ENCODE measurements around the gene TENM4. TPM values are rescaled to one million over a fixed set of nuclear protein-coding genes. Genes with fewer than 3 reads are reported as not detected.
A peak's percentile ranks its signal among the peaks of the same experiment; 100 is the strongest.

TENM4 gene
- total RNA-seq, 1 experiment from 2014 or later: 22.6 TPM

DNA sequence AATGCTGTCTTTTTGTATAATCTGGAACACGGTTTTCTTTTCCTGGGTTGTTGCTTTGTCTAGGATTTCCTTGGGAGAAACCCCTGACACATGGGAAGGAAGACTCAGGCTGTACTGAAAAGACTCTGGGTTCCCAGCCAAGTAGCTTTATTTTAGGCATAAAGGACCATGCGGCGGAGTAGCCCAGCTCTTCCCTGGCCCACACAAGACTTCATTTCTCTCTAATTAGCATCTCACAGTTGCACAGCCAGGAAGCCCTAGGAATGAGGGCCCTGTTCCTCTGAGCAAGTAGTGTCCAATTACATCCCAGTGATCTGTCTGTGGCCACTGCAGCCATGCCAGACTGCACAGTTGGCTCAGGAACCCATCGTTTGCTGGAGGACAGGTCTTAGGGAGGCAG, 319.5 kb downstream of the TENM4 start:
- DNase-seq (ENCODE audit: low read depth): peak; percentile 28

- no peak for DNase-seq (ENCODE audit: low read depth)
Observed at GRCh38 chr11:79119491-79120284, 321.1 kb downstream of the TENM4 start.

GRCh38 chr11:79117488-79117887, 323.3 kb downstream of the TENM4 start:
- DNase-seq (ENCODE audit: low read depth): no peak

GRCh38 chr11:79116600-79116999, 324.2 kb downstream of the TENM4 start:
- peak; percentile 94 for DNase-seq (ENCODE audit: low read depth)

DNA sequence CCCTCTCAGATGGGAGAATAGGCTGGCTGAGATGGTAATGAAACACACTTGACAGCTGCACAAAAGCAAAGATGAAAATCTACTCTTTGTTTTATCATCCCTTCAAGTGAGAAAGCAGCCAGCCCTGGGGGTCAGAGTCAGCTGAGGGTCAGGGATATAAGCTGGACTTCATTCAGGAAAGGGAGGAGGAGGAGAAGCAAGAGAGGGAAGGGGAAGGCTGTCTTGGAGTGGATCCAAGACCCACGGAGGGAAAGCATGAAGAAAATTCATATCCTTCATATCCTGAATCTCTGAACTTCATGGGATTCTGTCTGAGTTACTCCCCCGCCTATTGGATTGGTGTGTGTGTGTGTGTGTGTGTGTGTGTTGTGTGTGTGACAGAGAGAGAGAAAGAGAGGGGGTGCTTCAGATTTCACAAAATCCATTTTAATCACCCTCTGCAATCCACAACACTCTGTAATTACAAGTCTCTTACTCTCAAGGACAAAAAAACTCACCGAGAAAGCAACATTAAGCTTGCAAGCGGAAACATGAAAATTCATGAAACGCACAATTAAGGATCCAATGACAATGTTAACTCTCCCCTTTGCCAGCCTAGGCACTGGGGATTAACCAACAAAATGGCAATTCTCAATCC, 327.7 kb downstream of the TENM4 start:
- peak; percentile 17 for DNase-seq (ENCODE audit: low read depth)

- no peak for DNase-seq (ENCODE audit: low read depth)
Observed at GRCh38 chr11:79110796-79111195, 330.0 kb downstream of the TENM4 start.

GRCh38 chr11:79110321-79110720, 330.5 kb downstream of the TENM4 start:
- no peak for DNase-seq (ENCODE audit: low read depth)

GRCh38 chr11:79108851-79109250, 332.0 kb downstream of the TENM4 start:
- no peak for DNase-seq (ENCODE audit: low read depth)

DNA sequence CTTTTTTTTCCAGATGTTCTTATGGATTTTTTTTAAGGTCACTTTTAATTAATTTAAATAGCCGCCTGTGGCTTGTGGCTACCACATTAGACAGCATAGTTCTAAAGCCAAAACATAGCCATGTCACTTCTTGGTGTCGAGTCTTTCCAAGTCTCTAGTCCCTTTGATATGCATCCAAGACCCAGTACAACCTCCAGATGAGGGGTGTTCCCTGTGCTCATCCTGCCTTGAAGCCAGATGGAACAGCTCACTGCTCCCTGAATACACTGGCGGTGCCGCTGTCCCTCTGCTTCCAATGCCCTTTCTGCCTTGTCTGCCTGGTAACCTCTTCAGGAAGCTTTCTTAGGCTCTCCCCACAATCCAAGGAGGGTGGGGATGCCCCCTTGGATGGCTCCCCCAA, 338.0 kb downstream of the TENM4 start:
- DNase-seq (ENCODE audit: low read depth): no peak

GRCh38 chr11:79101656-79102055, 339.2 kb downstream of the TENM4 start:
- DNase-seq (ENCODE audit: low read depth): no peak

GRCh38 chr11:79100093-79100910, 340.5 kb downstream of the TENM4 start:
- DNase-seq (ENCODE audit: low read depth): peak; percentile 41

DNA sequence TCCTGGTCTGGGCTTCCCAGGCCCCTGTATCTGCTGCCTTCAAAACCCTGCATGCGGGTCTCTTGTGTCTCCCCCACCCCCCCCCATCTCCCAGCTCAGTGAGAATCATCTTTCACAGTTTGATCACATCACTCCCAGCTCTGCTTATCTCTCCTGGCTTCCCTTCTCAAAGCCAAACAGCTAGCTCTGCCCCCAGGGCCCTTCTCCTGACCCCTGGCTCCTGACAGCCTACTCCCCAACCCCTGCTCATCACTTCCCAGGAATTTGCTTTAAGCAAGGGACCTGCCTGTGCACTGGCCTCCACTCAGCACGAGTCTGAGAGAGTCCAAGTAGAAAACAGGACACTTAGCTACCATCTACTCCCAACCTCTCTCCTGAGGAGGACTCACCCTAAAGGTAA, 342.7 kb downstream of the TENM4 start:
- DNase-seq (ENCODE audit: low read depth): no peak

GRCh38 chr11:79097246-79097875, 343.5 kb downstream of the TENM4 start:
- no peak for DNase-seq (ENCODE audit: low read depth)

DNA sequence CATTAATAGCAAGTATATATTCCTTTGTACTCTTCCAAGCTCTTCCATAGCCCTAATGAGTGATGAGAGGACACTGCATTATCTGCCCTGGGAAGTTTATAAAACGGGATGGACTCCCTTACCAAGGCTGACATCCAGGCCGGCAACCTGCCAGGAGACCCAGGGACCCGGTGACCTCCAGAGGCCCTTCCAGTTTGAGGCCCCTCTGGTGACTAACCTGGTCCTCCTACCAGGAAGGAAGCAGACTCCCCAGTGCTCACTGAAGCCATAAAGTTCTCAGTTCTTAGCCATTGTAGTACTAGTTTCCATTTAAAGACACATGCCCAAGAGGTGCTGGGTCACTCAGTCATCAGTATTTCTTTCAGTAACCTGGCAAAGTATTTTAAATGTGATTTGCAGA, 345.4 kb downstream of the TENM4 start:
- no peak for DNase-seq (ENCODE audit: low read depth)

GRCh38 chr11:79094616-79095015, 346.2 kb downstream of the TENM4 start:
- peak; percentile 73 for DNase-seq (ENCODE audit: low read depth)

DNA sequence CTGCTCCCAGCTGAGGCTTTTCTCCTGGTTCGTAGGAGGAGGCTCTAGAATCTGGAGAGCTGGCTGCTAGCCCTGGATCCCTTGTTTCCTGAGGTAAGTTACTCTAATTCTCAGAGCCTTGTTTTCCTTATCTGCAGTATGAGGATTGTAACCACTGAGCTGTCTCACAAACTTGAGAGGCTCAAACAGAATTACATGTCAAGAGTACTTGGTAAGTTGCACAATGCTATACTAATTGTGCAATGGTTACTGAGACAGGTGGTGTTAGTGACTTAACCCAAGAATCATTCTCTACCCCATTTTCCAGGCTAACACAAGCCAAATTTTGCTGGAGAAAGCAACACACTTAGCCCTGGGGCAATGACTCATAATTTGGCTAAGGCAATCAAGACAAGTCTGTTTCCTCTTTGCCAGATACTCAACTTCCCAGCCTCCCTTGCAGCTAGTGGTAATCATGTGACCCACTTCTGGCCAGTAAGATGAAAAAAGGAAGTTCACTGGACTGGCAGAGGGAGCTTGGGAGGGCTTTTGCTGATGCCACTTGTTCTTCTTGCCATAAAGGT, 348.0 kb downstream of the TENM4 start:
- DNase-seq (ENCODE audit: low read depth): peak; percentile 100

- DNase-seq (ENCODE audit: low read depth): peak; percentile 67
Observed at GRCh38 chr11:79090191-79090705, 350.6 kb downstream of the TENM4 start.

- no peak for DNase-seq (ENCODE audit: low read depth)
Observed at GRCh38 chr11:79089601-79090000, 351.2 kb downstream of the TENM4 start.

GRCh38 chr11:79088967-79089366, 351.9 kb downstream of the TENM4 start:
- DNase-seq (ENCODE audit: low read depth): no peak

DNA sequence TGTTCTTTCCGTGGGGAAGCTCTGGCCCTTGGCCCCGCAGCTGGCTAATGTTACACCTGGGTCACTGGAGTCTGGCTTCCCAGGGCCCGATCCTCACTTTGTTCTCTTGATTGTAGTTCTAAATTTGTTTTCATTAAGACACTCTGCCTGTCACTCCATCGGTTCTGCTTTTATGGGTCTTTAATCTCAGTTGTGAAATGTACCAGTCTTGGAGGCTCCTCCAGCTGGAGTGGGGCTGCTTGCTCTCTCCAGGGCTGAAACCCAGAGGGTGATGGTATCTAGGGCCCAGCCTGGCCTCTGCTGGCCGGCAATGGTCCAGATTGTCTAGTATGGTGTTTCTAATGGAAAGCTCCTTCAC, 352.9 kb downstream of the TENM4 start:
- DNase-seq (ENCODE audit: low read depth): peak; percentile 32

DNA sequence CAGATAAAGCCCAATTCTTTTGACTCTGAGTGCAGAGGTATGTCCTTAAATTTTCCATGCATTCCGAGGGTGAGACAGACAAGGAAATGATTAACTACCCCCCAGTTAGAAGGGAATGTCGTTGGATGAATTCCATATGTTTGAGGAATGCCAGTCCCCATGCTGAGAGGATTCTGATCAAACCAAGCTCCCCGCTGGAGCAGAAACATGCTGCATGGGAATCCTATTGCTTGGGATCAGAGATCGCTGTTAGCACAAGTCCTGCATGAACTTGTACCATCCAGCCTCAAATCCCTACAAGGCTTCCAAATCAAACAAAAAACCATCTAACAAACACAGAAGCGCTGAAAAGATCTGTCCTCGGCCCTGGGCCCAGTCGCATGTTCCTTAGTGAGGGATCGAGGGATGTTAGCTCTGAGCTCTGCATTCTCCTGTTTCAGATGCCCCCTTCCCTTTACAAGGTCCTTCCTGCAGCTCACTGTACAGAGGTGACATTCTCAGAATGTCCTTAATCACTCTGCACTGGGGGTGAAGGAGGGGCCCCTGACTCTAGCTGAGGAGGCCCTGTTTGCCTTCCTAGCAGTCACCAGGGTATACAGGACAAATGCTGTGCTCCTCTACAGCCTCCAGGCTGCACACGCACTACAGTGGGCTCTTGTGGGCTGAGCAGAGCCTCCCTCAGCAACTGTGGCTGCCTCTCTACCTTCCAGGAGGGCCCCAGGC, 353.4 kb downstream of the TENM4 start:
- peak; percentile 63 for DNase-seq (ENCODE audit: low read depth)

Data from M059J (cell line).